ENCODE results near the gene SMCO2.

The SMCO2 gene

GRCh38 chr12:27515671-27516070 lies 69.1 kb downstream of the SMCO2 start:
- POLR2A ChIA-PET = no interaction called here
- DNase-seq (ENCODE audit: extremely low spot score) = no peak
- no peak for TF ChIP-seq CTCF (IDR thresholded peaks at IDR 0.05; ENCODE audit: control extremely low read depth, extremely low read depth, low read depth, missing control alignments)
- CTCF ChIA-PET = no interaction called here

- CTCF ChIA-PET = interaction anchor here (0.6 kb wide), 1 partner anchor 20 kb away, joined by 3 read pairs; no protein-coding TSS in a partner anchor
- DNase-seq (ENCODE audit: extremely low spot score) = no peak
Observed at GRCh38 chr12:27516625-27517024, 70.1 kb downstream of the SMCO2 start.

GRCh38 chr12:27517546-27517945 lies 71.0 kb downstream of the SMCO2 start:
- ChIA-PET CTCF (no interaction called here), POLR2A (no interaction called here)
- DNase-seq (ENCODE audit: extremely low spot score) = no peak
- no peak for TF ChIP-seq CTCF (IDR thresholded peaks at IDR 0.05; ENCODE audit: control extremely low read depth, extremely low read depth, low read depth, missing control alignments)

More at GRCh38 chr12:27516625-27517024, 70.1 kb downstream of the SMCO2 start:
- POLR2A ChIA-PET = no interaction called here
- no peak for TF ChIP-seq CTCF (IDR thresholded peaks at IDR 0.05; ENCODE audit: control extremely low read depth, extremely low read depth, low read depth, missing control alignments)

GRCh38 chr12:27517961-27518665 lies 71.6 kb downstream of the SMCO2 start:
- ChIA-PET CTCF (no interaction called here), POLR2A (no interaction called here)
- no peak for TF ChIP-seq CTCF (IDR thresholded peaks at IDR 0.05; ENCODE audit: control extremely low read depth, extremely low read depth, low read depth, missing control alignments)
- no peak for DNase-seq (ENCODE audit: extremely low spot score)

GRCh38 chr12:27521066-27521465 lies 74.5 kb downstream of the SMCO2 start:
- no peak for TF ChIP-seq CTCF (IDR thresholded peaks at IDR 0.05; ENCODE audit: control extremely low read depth, extremely low read depth, low read depth, missing control alignments)
- DNase-seq (ENCODE audit: extremely low spot score) = no peak
- POLR2A ChIA-PET = no interaction called here
- CTCF ChIA-PET = interaction anchor here (1.3 kb wide), 1 partner anchor 55 kb away, joined by 3 read pairs; no protein-coding TSS in a partner anchor

GRCh38 chr12:27521981-27522380 lies 75.4 kb downstream of the SMCO2 start:
- DNase-seq (ENCODE audit: extremely low spot score) = no peak
- no peak for TF ChIP-seq CTCF (IDR thresholded peaks at IDR 0.05; ENCODE audit: control extremely low read depth, extremely low read depth, low read depth, missing control alignments)
- CTCF ChIA-PET = interaction anchor here (1.3 to 3.7 kb wide), 2 partner anchors 8 to 54 kb away, joined by 3 to 13 read pairs; no protein-coding TSS in a partner anchor
- POLR2A ChIA-PET = no interaction called here

Data from GM10248 (cell line).